ENCODE measurements around the gene CXXC1.

DNA sequence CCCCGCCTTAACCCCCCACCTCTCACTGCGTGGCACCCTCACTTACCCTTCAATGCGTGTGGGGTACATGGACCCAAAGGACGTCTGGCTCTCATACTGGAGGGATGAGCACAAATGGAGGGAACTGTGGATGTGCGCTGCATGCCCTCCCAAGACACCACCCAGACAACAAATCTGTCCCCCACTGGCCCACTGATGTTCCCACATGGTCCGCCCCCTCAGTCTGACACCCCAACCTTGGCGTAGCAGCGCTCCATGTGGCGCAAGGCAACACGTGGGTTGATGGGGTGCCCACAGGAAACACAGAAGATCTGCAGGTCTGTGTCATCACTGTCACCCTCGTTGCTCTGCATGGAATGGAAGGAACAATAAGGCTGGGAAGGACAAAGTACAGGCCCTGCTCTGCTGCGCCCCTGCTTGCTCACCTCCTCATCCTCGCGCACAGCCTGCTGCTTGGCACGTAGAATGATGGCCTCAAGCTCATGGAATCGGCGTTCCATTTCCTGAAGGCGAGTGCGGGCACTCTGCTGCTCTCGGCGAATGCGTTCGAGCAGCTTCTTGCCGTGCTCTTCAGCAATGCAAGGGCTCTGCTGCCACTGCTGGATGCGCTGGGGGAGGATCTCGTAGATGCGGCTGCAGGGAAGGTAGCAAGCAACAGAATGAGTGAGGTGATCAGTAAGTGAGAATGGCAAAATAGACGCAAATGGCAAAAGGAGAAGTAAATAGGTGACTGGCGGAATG is 3.9 kb downstream of the CXXC1 start:
- TF ChIP-seq, protein P1, sequence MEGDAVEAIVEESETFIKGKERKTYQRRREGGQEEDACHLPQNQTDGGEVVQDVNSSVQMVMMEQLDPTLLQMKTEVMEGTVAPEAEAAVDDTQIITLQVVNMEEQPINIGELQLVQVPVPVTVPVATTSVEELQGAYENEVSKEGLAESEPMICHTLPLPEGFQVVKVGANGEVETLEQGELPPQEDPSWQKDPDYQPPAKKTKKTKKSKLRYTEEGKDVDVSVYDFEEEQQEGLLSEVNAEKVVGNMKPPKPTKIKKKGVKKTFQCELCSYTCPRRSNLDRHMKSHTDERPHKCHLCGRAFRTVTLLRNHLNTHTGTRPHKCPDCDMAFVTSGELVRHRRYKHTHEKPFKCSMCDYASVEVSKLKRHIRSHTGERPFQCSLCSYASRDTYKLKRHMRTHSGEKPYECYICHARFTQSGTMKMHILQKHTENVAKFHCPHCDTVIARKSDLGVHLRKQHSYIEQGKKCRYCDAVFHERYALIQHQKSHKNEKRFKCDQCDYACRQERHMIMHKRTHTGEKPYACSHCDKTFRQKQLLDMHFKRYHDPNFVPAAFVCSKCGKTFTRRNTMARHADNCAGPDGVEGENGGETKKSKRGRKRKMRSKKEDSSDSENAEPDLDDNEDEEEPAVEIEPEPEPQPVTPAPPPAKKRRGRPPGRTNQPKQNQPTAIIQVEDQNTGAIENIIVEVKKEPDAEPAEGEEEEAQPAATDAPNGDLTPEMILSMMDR (IDR thresholded peaks at IDR 0.05; ENCODE audit: low read length) = no peak
- no peak for TF ChIP-seq EZH2phosphoT487 (IDR thresholded peaks at IDR 0.05; ENCODE audit: low read length)
- no peak for TF ChIP-seq EZH2 (optimal IDR thresholded peaks at IDR 0.05; ENCODE audit: low read depth, low read length)
